ENCODE measurements around the gene TTC1. TPM values are rescaled to one million over a fixed set of nuclear protein-coding genes. Genes with fewer than 3 reads are reported as not detected.

TTC1 gene
- total RNA-seq, 1 experiment from 2014 or later: 53.0 TPM

GRCh38 chr5:160020266-160020770 is 11.4 kb downstream of the TTC1 start:
- no TSS peak for BruUV-seq (replicated peaks)
- no peaks in the 10 kb centered on the region for H3K4me1 ChIP-seq
- intact Hi-C loops (cut with micrococcal nuclease; ENCODE audit: unreplicated experiment): loop anchor here (2.0 to 10.0 kb wide), 3 partner anchors 44 to 244 kb away; no protein-coding TSS in a partner anchor
- H3K27me3 ChIP-seq (replicated peaks; ENCODE audit: control insufficient read depth, insufficient read depth, low read length): no peaks in the 10 kb centered on the region
- no peaks in the 10 kb centered on the region for H3K36me3 ChIP-seq (ENCODE audit: control insufficient read depth, insufficient read depth, low read length)
- peaks cover 17% of the 10 kb centered on the region for H3K36me3 Mint-ChIP-seq (ENCODE audit: insufficient read depth, unreplicated experiment)
- ChIA-PET POLR2A (interaction anchor here (0.6 kb wide), 1 partner anchor 379 kb away, joined by 3 read pairs; no protein-coding TSS in a partner anchor), CTCF (interaction anchor here (0.9 kb wide), 1 partner anchor 189 kb away, joined by 3 read pairs; no protein-coding TSS in a partner anchor)
- no peaks in the 10 kb centered on the region for H3K9me3 Mint-ChIP-seq (ENCODE audit: unreplicated experiment)
- H3K4me3 ChIP-seq (ENCODE audit: low read depth, low read length): no peak overlapping the region
- no peak overlapping the region for H3K27ac Mint-ChIP-seq (ENCODE audit: unreplicated experiment)
- no peak for DNase-seq
- H3K9me3 ChIP-seq: no peaks in the 10 kb centered on the region
- H3K4me3 Mint-ChIP-seq (ENCODE audit: unreplicated experiment): no peak overlapping the region
- H3K4me1 Mint-ChIP-seq (ENCODE audit: low read depth, unreplicated experiment): peaks cover 7% of the 10 kb centered on the region
- TF ChIP-seq, protein P1, sequence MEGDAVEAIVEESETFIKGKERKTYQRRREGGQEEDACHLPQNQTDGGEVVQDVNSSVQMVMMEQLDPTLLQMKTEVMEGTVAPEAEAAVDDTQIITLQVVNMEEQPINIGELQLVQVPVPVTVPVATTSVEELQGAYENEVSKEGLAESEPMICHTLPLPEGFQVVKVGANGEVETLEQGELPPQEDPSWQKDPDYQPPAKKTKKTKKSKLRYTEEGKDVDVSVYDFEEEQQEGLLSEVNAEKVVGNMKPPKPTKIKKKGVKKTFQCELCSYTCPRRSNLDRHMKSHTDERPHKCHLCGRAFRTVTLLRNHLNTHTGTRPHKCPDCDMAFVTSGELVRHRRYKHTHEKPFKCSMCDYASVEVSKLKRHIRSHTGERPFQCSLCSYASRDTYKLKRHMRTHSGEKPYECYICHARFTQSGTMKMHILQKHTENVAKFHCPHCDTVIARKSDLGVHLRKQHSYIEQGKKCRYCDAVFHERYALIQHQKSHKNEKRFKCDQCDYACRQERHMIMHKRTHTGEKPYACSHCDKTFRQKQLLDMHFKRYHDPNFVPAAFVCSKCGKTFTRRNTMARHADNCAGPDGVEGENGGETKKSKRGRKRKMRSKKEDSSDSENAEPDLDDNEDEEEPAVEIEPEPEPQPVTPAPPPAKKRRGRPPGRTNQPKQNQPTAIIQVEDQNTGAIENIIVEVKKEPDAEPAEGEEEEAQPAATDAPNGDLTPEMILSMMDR (IDR thresholded peaks at IDR 0.05; ENCODE audit: insufficient read depth in 1 of 2, low read depth in 1 of 2, low read length in 1 of 2, severe bottlenecking in 1 of 2, unreplicated experiment in 1 of 2): no peak
- H3K27me3 Mint-ChIP-seq (ENCODE audit: insufficient read depth, unreplicated experiment): no peaks in the 10 kb centered on the region

GRCh38 chr5:160020964-160021363 is 12.0 kb downstream of the TTC1 start:
- TF ChIP-seq, protein P1 (IDR thresholded peaks at IDR 0.05; ENCODE audit: insufficient read depth in 1 of 2, low read depth in 1 of 2, low read length in 1 of 2, severe bottlenecking in 1 of 2, unreplicated experiment in 1 of 2): no peak
- POLR2A ChIA-PET: no interaction called here
- intact Hi-C loops (cut with micrococcal nuclease; ENCODE audit: unreplicated experiment): loop anchor here (1.0 to 10.0 kb wide), 4 partner anchors 44 to 324 kb away; no protein-coding TSS in a partner anchor
- Mint-ChIP-seq H3K36me3 (ENCODE audit: insufficient read depth, unreplicated experiment) (peaks cover 19% of the 10 kb centered on the region), H3K4me3 (ENCODE audit: unreplicated experiment) (no peak overlapping the region), H3K27me3 (ENCODE audit: insufficient read depth, unreplicated experiment) (no peaks in the 10 kb centered on the region), H3K9me3 (ENCODE audit: unreplicated experiment) (no peaks in the 10 kb centered on the region), H3K4me1 (ENCODE audit: low read depth, unreplicated experiment) (peaks cover 7% of the 10 kb centered on the region), H3K27ac (ENCODE audit: unreplicated experiment) (no peak overlapping the region)
- CTCF ChIA-PET: interaction anchor here (1.3 to 1.7 kb wide), 3 partner anchors 44 to 178 kb away, joined by 4 to 14 read pairs (median 4); no protein-coding TSS in a partner anchor
- no peaks in the 10 kb centered on the region for H3K27me3 ChIP-seq (replicated peaks; ENCODE audit: control insufficient read depth, insufficient read depth, low read length)
- H3K9me3 ChIP-seq: no peaks in the 10 kb centered on the region
- no peaks in the 10 kb centered on the region for H3K36me3 ChIP-seq (ENCODE audit: control insufficient read depth, insufficient read depth, low read length)
- BruUV-seq (replicated peaks): no TSS peak
- no peak overlapping the region for H3K4me3 ChIP-seq (ENCODE audit: low read depth, low read length)
- no peaks in the 10 kb centered on the region for H3K4me1 ChIP-seq
- DNase-seq: no peak

- DNase-seq: peak; percentile 56 to 71
- no peaks in the 10 kb centered on the region for H3K36me3 ChIP-seq (ENCODE audit: control insufficient read depth, insufficient read depth, low read length)
Measured at GRCh38 chr5:160021831-160022446, 13.0 kb downstream of the TTC1 start.

More at GRCh38 chr5:160021831-160022446, 13.0 kb downstream of the TTC1 start:
- no peaks in the 10 kb centered on the region for H3K4me1 ChIP-seq
- no TSS peak for BruUV-seq (replicated peaks)
- H3K4me3 ChIP-seq (ENCODE audit: low read depth, low read length): no peak overlapping the region
- H3K27me3 ChIP-seq (replicated peaks; ENCODE audit: control insufficient read depth, insufficient read depth, low read length): no peaks in the 10 kb centered on the region
- intact Hi-C loops (cut with micrococcal nuclease; ENCODE audit: unreplicated experiment): loop anchor here (1.0 to 10.0 kb wide), 7 partner anchors 43 to 369 kb away; partner anchors contain the start of gene PWWP2A
- TF ChIP-seq, protein P1 (IDR thresholded peaks at IDR 0.05; ENCODE audit: insufficient read depth in 1 of 2, low read depth in 1 of 2, low read length in 1 of 2, severe bottlenecking in 1 of 2, unreplicated experiment in 1 of 2): peak; percentile 77 to 85
- no peaks in the 10 kb centered on the region for H3K9me3 ChIP-seq
- Mint-ChIP-seq H3K4me3 (ENCODE audit: unreplicated experiment) (no peak overlapping the region), H3K27ac (ENCODE audit: unreplicated experiment) (no peak overlapping the region), H3K27me3 (ENCODE audit: insufficient read depth, unreplicated experiment) (no peaks in the 10 kb centered on the region), H3K36me3 (ENCODE audit: insufficient read depth, unreplicated experiment) (peaks cover 20% of the 10 kb centered on the region), H3K9me3 (ENCODE audit: unreplicated experiment) (no peaks in the 10 kb centered on the region), H3K4me1 (ENCODE audit: low read depth, unreplicated experiment) (peaks cover 7% of the 10 kb centered on the region)
- ChIA-PET POLR2A (interaction anchor here (0.9 to 1.1 kb wide), 3 partner anchors 13 to 266 kb away, joined by 4 to 5 read pairs (median 4); partner anchors contain the start of genes PWWP2A and TTC1), CTCF (interaction anchor here (0.5 to 2.2 kb wide), 24 partner anchors 12 to 417 kb away, joined by 3 to 16 read pairs (median 4); partner anchors contain the start of gene TTC1)

Measured in Caco-2 (cell line).